Liver (tissue), 9 donors: Measurements from ENCODE around the gene CRK. TPM values are rescaled to one million over a fixed set of nuclear protein-coding genes. Genes with fewer than 3 reads are reported as not detected.

Experiments
- DNase-seq: peaks from one replicate; pipeline ENCODE4 v3.0.0-alpha.2; 2017; ENCODE audit warnings: low spot score
- H3K27ac ChIP-seq, 2 donors: one replicate each; pipeline ENCODE4 v1.7.0; 2013; ENCODE audit warnings: inconsistent platforms in 2 of 2, low read length in 2 of 2, control low read depth in 1 of 2, low read depth in 1 of 2, mild to moderate bottlenecking in 1 of 2
- H3K27me3 ChIP-seq, 4 donors: one replicate each; pipeline versions ENCODE4 v1.6.1 to v1.7.0; 2013; ENCODE audit warnings: low read length in 3 of 4, inconsistent platforms in 1 of 4, mild to moderate bottlenecking in 1 of 4, moderate library complexity in 1 of 4; ENCODE audit not compliant: control insufficient read depth in 4 of 4, insufficient read depth in 4 of 4
- H3K36me3 ChIP-seq, 4 donors: one replicate each; pipeline versions ENCODE4 v1.6.1 to v1.7.0; 2013; ENCODE audit warnings: low read length in 3 of 4, mild to moderate bottlenecking in 3 of 4, low read depth in 1 of 4, moderate library complexity in 1 of 4; ENCODE audit not compliant: control insufficient read depth in 4 of 4, insufficient read depth in 3 of 4
- H3K4me1 ChIP-seq, 4 donors: one replicate each; pipeline versions ENCODE4 v1.6.1 to v1.7.0; 2013; ENCODE audit warnings: low read length in 3 of 4, mild to moderate bottlenecking in 3 of 4, moderate library complexity in 1 of 4; ENCODE audit not compliant: control insufficient read depth in 4 of 4, insufficient read depth in 4 of 4
- H3K4me3 ChIP-seq, 3 donors: one replicate each; pipeline versions ENCODE4 v1.6.1 to v1.7.0; 2013; ENCODE audit warnings: low read length in 3 of 3, control low read depth in 1 of 3, low read depth in 1 of 3, mild to moderate bottlenecking in 1 of 3
- H3K9ac ChIP-seq, 2 donors: one replicate each; pipeline ENCODE4 v1.7.0; 2013; ENCODE audit warnings: low read length in 2 of 2, mild to moderate bottlenecking in 2 of 2, moderate library complexity in 2 of 2, control low read depth in 1 of 2, low read depth in 1 of 2
- H3K9me3 ChIP-seq, 4 donors: one replicate each; pipeline versions ENCODE4 v1.6.1 to v1.7.0; 2013; ENCODE audit warnings: low read length in 3 of 4; ENCODE audit not compliant: control insufficient read depth in 4 of 4
- ATF3 ChIP-seq: IDR thresholded peaks from 2 replicates; pipeline ENCODE4 v1.6.1; 2016; ENCODE audit warnings: antibody characterized with exemption
- CTCF ChIP-seq: fragments of 150-350 bp; IDR thresholded peaks from 2 replicates; pipeline ENCODE4 v1.5.1; 2017; ENCODE audit warnings: improper control_type of control experiment, low read depth, low read length; ENCODE audit not compliant: missing input control
- EGR1 ChIP-seq, 2 donors: IDR thresholded peaks; 2 replicates each; pipeline ENCODE4 v1.6.1; 2016 to 2018; ENCODE audit warnings: antibody characterized with exemption in 2 of 2, low read depth in 2 of 2
- FOXA1 ChIP-seq: IDR thresholded peaks from 2 replicates; pipeline ENCODE4 v1.6.1; 2016; ENCODE audit warnings: antibody characterized with exemption
- FOXA2 ChIP-seq: IDR thresholded peaks from 2 replicates; pipeline ENCODE4 v1.6.1; 2016; ENCODE audit warnings: antibody characterized with exemption
- GABPA ChIP-seq, 2 donors: IDR thresholded peaks in 1 of 2; conservative IDR thresholded peaks in 1 of 2; 2 replicates each; pipeline ENCODE4 v1.6.1; 2016; ENCODE audit warnings: antibody characterized with exemption in 2 of 2, mild to moderate bottlenecking in 1 of 2, moderate library complexity in 1 of 2
- HNF4A ChIP-seq, 2 donors: conservative IDR thresholded peaks; 2 replicates each; pipeline ENCODE4 v1.6.1; 2016; ENCODE audit warnings: antibody characterized with exemption in 2 of 2, mild to moderate bottlenecking in 2 of 2
- HNF4G ChIP-seq: IDR thresholded peaks from 2 replicates; pipeline ENCODE4 v1.6.1; 2016; ENCODE audit warnings: antibody characterized with exemption
- JUND ChIP-seq, 2 donors: IDR thresholded peaks; 2 replicates each; pipeline ENCODE4 v1.6.1; 2016; ENCODE audit warnings: antibody characterized with exemption in 2 of 2
- MAX ChIP-seq: IDR thresholded peaks from 2 replicates; pipeline ENCODE4 v1.6.1; 2016; ENCODE audit warnings: antibody characterized with exemption
- NR2F2 ChIP-seq: IDR thresholded peaks from 2 replicates; pipeline ENCODE4 v1.6.1; 2016; ENCODE audit warnings: antibody characterized with exemption
- RAD21 ChIP-seq, 2 donors: IDR thresholded peaks; 2 replicates each; pipeline ENCODE4 v1.6.1; 2016; ENCODE audit warnings: antibody characterized with exemption in 2 of 2, mild to moderate bottlenecking in 2 of 2
- REST ChIP-seq: IDR thresholded peaks from 2 replicates; pipeline ENCODE4 v1.6.1; 2016; ENCODE audit warnings: antibody characterized with exemption, mild to moderate bottlenecking
- SP1 ChIP-seq: IDR thresholded peaks from 2 replicates; pipeline ENCODE4 v1.6.1; 2018; ENCODE audit warnings: antibody characterized with exemption, mild to moderate bottlenecking
- YY1 ChIP-seq: IDR thresholded peaks from 2 replicates; pipeline ENCODE4 v1.6.1; 2016; ENCODE audit warnings: antibody characterized with exemption, mild to moderate bottlenecking
- ZBTB33 ChIP-seq: IDR thresholded peaks from 2 replicates; pipeline ENCODE4 v1.6.1; 2016; ENCODE audit warnings: antibody characterized with exemption
- WGBS: extraction: QIAGEN DNeasy Blood & Tissue Kit; methylation state at CpG from one replicate; pipeline ENCODE4 v1.1.7; 2013; 5-methylcytosine and 5-hydroxymethylcytosine counted together
- polyA plus RNA-seq, 2 donors: library from polyadenylated mRNA; stranded (reverse) in 1 of 2; unstranded in 1 of 2; fragments of 200-250 nt in 1 of 2; fragments of >200 nt in 1 of 2; fragmentation: Nextera tagmentation in 1 of 2; extraction: Ambion mirVana in 1 of 2; gene quantifications; one replicate each; pipeline versions ENCODE4 v1.2.1 to v1.2.3, GENCODE V29; 2013 to 2015
- total RNA-seq, 2 donors: library from RNA; depleted of rRNA; stranded (reverse); fragments of >200 nt; gene quantifications; one replicate each; pipeline ENCODE4 v1.2.3, GENCODE V29; 2014
- donor health status: healthy.
- donor health status: healthy.
- donor health status: healthy.
- donor health status: healthy.
- donor health status: healthy.

Gene CRK
- total and polyA plus RNA-seq, 4 donors, result 29.5 to 69.9 (median 34.8) TPM

- no peak for DNase-seq
These were observed 11.2 kb upstream of the CRK start for GRCh38 chr17:1467258-1467657.

GRCh38 chr17:1464186-1464585, 8.2 kb upstream of the CRK start:
- DNase-seq, result no peak
- Histone ChIP-seq H3K27ac (no peak overlapping the region), H3K9me3 (no peaks in the 10 kb centered on the region), H3K27me3 (no peaks in the 10 kb centered on the region), H3K36me3 (peaks cover 0 to 4% (median 1%) of the 10 kb centered on the region in 4 donors), H3K9ac (no peak overlapping the region), H3K4me3 (no peak overlapping the region), H3K4me1 (peaks cover 17 to 46% (median 32%) of the 10 kb centered on the region in 4 donors)
- WGBS, result 94% methylated on average over 8 of the region's 8 CpGs
- TF ChIP-seq EGR1 (IDR thresholded peaks at IDR 0.05; ENCODE audit: low read depth in 2 of 2), result no peak
- no peak for TF ChIP-seq CTCF
- no peak for TF ChIP-seq ATF3
- TF ChIP-seq FOXA2, result no peak
- no peak for TF ChIP-seq HNF4A (conservative IDR thresholded peaks at IDR 0.05)
- TF ChIP-seq YY1, result no peak
- no peak for TF ChIP-seq HNF4G
- no peak for TF ChIP-seq JUND (IDR thresholded peaks at IDR 0.05)
- no peak for TF ChIP-seq MAX
- TF ChIP-seq FOXA1, result no peak
- no peak for TF ChIP-seq REST
- TF ChIP-seq ZBTB33, result no peak
- TF ChIP-seq NR2F2, result no peak
- no peak for TF ChIP-seq RAD21 (IDR thresholded peaks at IDR 0.05)
- no peak for TF ChIP-seq GABPA (IDR thresholded peaks at IDR 0.05 in 1 of 2, conservative IDR thresholded peaks at IDR 0.05 in 1 of 2)

More at GRCh38 chr17:1467258-1467657, 11.2 kb upstream of the CRK start:
- WGBS, result 95% methylated on average over 16 of the region's 16 CpGs
- TF ChIP-seq ATF3 (no peak), SP1 (no peak), RAD21 (IDR thresholded peaks at IDR 0.05) (no peak), FOXA2 (no peak), FOXA1 (no peak), MAX (no peak), YY1 (no peak), EGR1 (IDR thresholded peaks at IDR 0.05; ENCODE audit: low read depth in 2 of 2) (no peak), CTCF (no peak), HNF4A (conservative IDR thresholded peaks at IDR 0.05) (no peak), NR2F2 (no peak)
- Histone ChIP-seq H3K36me3 (peaks cover 0 to 10% (median 3%) of the 10 kb centered on the region in 4 donors), H3K27me3 (no peaks in the 10 kb centered on the region), H3K4me3 (no peak overlapping the region), H3K9ac (no peak overlapping the region), H3K27ac (no peak overlapping the region), H3K4me1 (peaks cover 13 to 27% (median 20%) of the 10 kb centered on the region in 4 donors), H3K9me3 (no peaks in the 10 kb centered on the region)
